GM11168 (cell line): ENCODE results near the gene NEURL1B.
"Not testable (repeated sequence)": the region's sequence is repeated elsewhere in the genome, so short reads cannot be mapped to it uniquely, and the experiment has no call there.

Experiments used
- in situ Hi-C: fragments of 300-500 bp; cut with MboI; formaldehyde crosslinking; loops from one replicate; pipeline ENCODE4 v1.12.0; 2022; ENCODE audit warnings: low sequenced_read_pairs; ENCODE audit not compliant: unreplicated experiment

The NEURL1B gene

DNA sequence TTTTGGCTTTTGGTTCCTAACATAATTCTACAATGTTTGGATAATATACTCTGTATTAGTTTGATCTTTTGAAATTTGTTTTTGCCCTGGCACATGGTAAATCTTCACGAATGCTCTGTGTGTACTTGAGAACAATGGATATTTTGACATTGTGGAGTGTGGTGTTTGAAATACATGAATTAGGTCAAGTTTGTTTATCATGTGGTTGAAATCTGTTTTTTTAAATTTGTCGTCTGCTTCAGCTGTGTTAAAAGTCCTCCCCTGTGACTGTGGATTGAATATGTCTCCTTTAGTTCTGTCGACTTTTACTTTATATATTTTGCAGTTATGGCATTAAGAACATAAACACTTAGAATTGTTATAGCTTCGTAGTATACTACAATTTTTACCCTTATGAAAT lies 69.6 kb downstream of the NEURL1B start:
- in situ Hi-C loops: no loop called here

DNA sequence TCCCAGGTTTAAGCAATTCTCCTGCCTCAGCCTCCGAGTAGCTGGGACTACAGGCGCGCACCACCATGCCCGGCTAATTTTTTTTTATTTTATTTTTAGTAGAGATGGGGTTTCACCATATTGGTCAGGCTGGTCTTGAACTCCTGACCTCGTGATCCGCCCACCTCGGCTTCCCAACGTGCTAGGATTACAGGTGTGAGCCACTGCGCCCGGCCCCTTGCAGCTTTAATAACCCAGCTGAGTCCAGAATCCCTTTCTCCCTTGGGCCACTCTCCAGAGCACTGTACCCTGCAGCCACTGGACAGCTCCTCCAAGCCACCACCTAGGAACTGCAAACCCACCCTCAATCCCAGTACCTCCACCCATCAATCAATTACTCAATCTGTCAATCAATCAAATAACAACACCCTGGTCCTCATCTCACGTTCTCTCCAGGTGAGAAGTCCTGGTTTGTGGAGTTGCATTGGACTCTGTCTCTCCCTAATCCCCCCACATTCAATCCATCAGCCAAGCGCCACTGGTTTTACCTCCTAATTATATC lies 70.3 kb downstream of the NEURL1B start:
- in situ Hi-C loops: not testable (repeated sequence)

DNA sequence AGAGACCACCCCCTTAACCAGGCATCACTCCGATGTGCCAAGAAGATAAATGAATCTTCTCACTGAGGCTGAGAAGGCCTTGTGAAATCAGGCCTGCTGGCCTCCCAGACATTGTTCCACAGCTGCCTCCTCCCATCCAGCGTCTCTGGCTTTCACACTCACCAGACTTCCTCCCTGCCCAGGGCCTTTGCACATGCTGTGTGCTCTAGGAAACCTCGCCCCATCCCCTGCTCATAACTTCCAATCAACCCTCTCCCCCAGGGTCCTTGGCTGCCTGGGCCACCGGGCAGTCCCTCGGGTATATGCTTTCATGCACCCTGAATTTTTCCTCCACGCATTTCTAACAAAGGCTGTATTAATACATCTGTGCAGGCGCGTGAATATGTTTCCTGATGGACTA lies 71.5 kb downstream of the NEURL1B start:
- in situ Hi-C loops: no loop called here

DNA sequence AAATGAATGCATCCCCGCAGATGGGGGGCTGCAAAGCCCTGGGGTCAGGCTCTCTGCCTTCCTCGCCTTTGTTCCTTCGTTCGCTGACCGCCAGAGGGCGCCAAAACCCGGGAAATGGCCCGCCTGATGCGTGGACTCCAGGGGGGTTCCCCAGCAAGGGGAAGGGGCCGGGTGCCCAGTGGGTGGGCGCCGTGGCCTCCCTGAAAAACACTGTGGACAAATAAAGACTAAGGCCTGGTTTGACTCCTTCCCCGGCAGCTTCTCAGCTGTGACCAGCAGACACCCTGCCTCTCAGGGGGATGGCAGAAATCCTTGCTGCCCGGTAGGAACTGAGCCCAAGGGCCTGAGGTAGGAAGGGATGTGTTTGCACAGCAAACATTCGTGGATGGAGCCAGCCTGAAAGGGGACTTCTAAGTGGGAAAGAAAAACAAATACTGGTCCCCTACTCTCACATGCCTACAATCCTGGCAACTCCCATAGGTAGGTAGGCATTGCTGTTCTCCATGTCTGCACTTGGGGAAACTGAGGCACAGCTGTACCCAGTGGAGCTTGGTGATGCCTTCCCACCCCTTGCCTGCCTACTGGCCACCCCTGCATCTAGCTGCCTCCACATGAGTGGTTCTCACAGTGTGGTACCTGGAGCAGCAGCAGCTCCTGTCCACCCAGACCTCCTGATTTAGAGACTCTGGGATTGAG lies 72.2 kb downstream of the NEURL1B start:
- in situ Hi-C loops: no loop called here

DNA sequence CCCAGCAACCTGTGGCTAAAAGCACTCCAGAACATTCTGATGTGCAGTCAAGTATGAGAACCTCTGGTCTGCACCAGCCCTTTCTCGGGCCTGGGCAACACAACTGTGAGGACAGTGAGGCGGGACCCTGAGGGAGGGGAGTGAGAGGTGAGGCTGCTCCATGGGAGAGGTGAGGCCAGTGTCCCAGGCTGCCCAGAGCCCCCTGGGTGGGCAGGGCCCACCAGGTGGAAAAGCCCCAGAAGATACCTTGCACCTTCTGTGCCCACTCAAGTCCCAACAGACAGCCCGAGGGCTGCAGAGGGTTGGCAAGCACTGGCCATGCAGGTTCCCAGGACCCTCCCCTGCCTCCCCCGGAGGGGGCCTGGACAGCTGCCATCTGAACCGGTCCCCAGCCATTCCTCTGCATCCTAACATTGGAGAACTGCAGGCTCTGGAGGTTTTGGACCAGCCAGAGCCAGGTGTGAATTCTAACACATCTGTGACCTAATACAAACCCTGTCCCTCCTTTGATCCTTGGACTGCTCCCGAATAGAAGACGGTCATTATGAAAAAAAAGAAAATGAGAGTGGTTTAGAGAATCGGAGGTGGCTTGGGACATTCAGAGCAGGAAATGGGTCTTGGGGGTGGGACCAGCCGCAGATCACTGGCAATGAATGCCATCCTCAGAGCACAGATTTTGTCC lies 72.9 kb downstream of the NEURL1B start:
- in situ Hi-C loops: no loop called here

DNA sequence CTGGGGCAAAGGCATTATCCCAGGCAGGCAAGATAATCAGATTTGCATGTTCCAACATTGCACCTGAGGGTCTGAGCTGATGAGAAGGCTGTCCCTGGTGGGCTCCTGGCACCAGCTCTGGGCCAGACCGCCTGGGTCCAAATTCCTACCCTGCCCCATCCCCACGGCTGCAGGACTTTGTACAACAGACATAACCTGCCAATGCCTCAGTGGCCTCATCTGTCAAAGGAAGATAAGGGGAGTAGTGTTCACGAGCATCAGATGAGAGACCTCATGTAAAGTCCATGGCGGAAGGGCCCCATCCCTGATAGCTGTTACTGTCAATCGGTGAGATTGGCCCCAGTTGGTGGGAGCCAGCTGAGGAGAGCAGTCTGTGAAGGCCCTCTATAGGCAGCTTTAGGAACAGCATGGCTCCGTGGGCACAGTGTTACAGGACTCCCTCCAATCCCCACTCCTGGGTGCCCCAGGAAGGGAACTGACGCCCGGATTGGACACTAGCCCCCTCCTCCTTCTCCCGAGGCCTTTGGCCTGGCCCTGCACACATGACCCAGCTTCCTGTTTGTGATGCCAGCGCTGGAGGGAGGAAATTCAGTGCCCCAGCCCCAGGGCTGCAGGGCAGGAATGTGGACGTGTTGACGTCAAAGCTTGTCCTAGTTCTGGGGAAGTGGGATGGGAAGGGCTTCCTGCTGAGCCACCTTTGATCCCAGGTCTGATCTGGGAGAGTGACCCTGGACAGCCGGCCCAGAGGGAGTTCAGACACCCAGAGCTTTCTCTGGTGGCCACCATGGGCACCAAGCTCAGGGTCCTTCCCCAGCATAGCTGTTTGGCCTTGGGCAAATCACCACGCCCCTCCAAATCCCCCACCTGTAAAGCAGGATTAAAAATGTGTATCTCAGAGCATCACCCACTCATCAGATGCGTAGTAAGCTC lies 73.7 kb downstream of the NEURL1B start:
- in situ Hi-C loops: loop anchor here (5.0 kb wide), 1 partner anchor 218 kb away; no protein-coding TSS in a partner anchor

DNA sequence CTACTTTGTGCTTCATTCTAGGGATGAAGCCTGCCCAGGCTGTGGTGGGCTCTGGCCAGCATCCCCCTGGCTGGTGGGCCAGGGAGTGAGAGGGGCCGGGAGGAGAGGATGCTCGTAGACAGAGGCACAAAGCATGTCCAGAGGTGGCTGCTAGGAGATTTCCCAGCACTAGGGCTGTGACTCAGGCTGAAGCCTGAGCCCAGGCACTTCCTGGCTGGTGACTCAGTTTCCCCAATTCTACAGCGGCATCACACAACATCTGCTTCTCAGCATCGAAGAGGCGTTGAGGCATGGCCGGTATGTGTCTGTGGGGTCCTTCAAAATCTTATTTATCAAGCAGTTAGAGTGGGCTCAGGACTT lies 74.3 kb downstream of the NEURL1B start:
- in situ Hi-C loops: loop anchor here (5.0 kb wide), 1 partner anchor 217 kb away; no protein-coding TSS in a partner anchor

DNA sequence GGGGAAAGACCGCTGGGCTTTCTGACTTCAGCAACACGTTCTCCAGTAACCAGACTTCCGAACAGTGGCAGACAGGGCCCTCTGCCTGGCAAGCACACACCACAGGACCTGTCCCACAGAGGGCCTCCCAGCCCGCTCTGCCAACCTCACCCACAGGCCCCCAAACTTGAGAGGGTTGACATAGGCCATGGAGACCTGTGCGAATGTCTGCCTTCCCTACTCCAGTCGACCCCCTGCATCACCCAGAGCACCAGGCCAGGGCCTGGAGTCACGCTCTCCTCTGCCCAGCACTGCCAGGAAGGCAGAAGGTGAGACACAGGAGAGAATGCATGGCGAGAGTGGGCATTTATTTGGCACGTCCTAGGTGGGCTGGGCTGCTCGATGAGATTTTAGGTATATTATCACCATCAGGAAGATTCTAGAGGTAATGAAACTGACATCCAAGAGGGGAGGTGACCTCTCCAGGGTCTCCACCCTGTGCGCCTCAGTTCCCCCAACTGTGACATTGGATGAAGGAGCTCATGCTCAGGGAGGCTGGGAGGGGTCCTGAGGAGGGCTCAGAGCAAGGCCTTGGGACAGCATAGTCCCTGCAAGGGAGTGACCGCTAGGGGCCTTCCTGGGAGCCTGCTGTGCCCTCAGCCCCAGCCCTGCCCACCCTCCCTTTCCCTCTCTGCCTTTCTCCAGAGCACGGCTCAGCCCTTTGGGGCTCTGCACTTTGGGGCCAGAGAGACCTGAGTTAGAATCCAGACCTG lies 75.0 kb downstream of the NEURL1B start:
- in situ Hi-C loops: loop anchor here (5.0 kb wide), 1 partner anchor 216 kb away; no protein-coding TSS in a partner anchor

DNA sequence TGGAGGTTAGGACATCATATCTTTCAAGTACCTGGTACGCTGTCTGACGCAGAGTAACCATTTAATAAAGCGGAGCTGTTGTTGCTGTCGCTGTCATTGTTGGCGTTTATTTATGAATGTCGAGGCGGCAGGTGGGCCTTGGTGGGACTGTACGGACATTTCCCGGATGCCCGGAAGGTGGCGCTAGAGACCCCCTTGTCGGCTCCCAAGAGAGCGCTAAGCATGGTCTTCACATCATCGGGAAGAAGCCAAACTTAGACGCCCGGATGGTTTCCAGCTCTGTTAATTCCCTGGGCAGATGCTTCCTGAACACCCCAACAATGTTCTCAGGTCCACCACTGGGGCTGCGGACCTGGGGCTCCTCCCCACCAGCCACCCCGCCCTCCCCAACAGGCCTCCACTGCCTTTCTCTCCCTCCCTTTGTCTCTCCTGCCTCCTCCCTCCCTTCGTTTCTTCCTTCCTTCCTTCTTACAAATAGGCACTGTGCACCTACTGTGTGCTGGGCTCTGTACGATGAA lies 75.8 kb downstream of the NEURL1B start:
- in situ Hi-C loops: loop anchor here (5.0 kb wide), 1 partner anchor 215 kb away; no protein-coding TSS in a partner anchor

DNA sequence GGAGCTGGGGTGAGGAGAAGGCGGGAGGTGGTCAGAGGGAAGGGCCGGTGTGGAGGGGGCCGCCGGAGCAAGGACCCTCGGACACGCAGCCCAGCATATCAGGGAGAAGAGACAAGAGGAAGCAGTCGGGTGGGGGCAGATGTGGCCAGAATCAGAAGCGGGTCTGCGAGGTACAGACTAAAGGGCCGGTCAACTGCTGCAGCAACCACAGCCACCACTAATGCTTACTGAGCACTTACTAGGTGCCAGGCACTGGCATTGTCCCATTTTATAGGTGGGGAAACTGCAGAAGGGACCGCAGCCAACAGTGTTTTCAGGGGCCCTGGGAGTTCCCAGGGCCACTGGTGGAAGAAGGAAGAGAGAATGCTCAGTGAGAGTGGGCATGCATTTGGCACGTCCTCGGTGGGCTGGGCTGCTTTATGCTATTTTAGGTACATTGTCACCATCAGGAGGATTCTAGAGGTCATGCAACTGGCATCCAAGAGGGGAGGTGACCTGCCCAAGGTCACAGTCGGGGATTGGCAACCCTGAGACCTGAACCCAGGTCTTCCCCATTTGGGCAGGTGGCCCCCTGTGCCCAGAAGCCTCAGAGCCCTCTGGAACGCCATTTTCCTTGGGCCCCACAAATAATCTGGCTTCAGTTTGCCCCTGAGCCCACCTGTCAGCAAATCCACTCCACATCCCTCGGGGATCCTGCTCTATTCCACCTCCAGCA lies 76.6 kb downstream of the NEURL1B start:
- in situ Hi-C loops: loop anchor here (5.0 kb wide), 1 partner anchor 215 kb away; no protein-coding TSS in a partner anchor

DNA sequence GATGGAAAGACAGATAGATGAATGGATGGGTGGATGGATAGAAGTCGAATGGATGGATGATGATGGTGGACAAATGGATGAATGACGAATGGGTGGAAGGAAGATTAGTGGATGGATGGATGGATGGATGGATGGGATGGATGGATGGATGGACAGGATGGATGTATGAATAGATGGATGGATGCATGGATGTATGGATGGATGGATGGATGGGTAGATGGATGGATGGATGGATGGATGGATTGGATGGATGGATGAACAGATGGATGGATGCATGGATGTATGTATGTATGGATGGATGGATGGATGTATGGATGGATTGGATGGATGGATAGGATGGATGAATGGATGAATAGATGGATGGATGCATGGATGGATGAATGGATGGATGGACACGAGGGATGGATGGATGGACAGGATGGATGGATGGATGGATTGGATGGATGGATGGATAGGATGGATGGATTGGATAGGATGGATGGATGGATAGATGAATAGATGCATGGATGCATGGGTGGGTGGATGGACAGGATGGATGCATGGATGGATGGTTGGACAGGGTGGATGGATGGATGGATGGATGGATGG lies 77.6 kb downstream of the NEURL1B start:
- in situ Hi-C loops: loop anchor here (5.0 kb wide), 1 partner anchor 214 kb away; no protein-coding TSS in a partner anchor

DNA sequence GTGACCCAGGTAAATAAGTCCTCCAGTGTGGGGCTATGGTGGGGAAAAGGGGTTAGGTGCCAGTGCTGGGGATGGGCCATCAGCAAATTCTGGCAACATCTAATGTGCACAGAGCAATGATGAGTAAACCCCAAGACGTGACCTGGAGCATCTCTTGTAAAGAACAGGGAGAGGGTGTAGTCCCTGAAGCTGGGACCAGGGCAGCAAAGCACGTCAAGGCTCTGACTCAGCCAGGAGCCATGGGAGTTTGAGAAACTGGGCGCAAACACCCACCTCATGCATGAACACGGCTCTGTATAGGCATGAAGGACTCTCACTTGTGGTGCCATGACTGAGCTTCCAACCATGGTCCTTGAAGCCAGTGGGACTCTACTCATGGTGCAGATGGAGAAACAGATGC lies 78.1 kb downstream of the NEURL1B start:
- in situ Hi-C loops: loop anchor here (5.0 kb wide), 1 partner anchor 213 kb away; no protein-coding TSS in a partner anchor

DNA sequence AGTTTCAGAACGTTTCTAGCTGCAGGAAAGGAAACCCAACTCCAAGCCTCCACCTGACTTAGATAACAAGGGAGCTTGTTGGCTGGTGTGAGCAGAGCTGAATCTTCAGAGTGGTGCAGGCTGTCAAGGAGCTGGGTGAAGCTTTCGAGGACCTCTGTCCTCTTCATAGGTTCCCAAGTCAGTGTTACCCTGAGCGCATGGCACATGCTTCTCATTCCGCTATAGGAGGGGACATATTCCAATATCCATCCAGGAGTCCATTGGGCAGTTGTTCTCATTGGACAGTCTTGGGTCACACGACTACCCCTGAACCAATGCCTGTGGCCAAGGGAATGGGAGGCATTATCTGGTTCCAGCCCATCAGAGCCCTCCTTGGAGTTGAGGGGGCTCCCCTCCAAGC lies 79.6 kb downstream of the NEURL1B start:
- in situ Hi-C loops: no loop called here

DNA sequence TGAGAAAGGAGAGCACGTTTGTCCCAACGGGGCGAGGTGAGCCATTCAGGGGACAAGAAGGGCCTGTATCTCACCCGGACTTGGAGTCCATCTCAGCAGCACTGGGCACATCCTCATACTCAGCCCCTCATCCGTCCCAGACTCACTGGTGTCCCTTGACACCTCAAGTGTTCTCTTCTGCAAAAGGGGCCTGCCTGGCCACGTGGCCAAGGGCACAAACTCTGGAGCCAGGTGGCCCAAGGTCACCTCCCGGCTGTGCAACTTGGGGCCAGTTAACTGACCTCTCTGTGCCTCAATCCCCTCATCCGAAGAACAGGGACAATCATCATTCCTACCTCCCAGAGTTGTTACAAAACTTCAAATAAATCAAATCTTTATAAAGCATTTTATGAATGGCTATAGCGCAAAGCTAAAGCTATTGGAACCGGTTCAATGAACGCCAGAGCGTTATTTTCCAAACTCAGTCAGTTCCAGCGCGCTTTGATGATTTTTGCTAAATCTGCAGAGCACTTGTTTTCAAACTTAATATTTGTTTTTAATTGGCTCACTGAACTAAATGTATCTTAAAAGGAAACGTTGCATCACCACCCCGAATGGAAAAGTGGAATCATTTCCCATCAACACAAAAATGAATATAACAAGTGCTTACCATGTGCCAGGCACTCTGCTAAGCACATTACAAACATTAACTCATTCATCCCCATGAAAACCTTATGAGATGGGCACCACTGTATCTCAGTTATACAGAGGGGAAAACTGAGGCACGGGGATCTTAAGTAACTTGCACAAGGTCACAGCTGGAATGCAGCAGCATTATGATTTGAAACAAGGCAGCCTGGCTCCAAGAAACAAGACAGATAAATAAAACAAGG lies 80.6 kb downstream of the NEURL1B start:
- in situ Hi-C loops: no loop called here

DNA sequence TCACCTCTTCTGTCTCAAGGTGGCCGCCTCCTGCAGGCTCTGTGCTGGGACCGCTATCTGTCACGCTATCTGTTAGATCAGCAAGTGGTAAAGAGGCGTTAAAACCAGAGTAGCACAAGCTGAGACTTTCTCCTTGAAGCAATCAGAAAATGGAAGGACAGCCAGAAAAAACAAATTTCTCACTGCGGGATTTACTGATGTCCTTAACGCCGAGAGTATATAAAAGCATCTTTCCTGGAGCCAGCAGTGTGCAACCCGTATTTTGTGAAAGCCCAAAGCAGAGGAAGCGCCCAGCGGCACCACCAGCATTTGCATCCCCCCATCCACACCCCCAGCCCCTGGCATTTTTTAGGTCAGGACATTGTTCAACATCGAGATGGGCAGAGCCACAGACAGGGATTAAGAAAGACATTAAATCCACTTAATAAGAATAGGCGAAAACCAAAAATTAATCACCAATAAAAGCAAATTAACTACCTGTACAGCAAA lies 81.3 kb downstream of the NEURL1B start:
- in situ Hi-C loops: no loop called here

DNA sequence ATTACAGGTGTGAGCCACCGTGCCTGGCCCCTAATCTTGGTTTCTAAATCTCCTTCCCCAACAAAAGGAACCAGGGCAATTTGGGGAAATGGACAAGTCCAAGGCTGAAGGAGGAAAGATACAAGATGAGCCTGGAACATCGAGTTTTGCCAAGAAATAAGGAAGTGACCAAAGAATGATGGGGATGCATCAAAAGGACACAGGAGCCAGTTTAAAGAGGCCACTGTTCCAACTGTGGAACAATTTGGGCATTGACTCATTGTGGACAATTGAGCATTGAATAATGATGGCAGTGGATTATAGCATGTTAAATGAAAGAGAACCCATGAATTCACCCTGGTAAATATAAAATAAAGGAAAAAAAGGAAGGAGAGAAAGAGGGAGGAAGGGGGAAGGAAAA lies 82.4 kb downstream of the NEURL1B start:
- in situ Hi-C loops: no loop called here
